NCI-H2196 (cell line): Measurements from ENCODE around the gene SLC11A2.

ENCODE experiments used
- DNase-seq: peaks from one replicate; lab custom pipeline; 2025; ENCODE audit not compliant: unreplicated experiment; lab: John Stamatoyannopoulos, UW

The SLC11A2 gene

GRCh38 chr12:51025836-51026638, at the start of gene SLC11A2:
Gene SLC11A2 (minus strand): TSS chr12:51026384. CDS start chr12:51010728, 15,656 bp downstream.
- peak; percentile 95 for DNase-seq

DNA sequence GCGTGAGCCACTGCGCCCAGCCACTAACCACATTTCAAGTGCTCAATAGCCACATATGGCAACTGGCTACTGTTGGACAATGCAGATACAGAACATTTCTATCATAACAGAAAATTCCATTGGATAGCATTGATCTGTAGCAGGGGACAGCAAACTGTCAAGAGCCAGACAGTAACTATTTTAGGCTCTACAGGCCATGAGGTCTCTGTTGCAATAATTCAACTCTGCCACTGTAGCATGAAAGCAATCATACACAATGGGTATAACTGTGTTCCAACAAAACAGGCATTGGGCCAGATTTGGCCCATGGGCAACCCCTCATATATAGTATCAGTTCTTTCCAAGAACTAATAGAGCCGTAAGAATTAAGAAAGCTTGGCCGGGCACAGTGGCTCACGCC, 49.2 kb upstream of the SLC11A2 start:
- DNase-seq = no peak

DNA sequence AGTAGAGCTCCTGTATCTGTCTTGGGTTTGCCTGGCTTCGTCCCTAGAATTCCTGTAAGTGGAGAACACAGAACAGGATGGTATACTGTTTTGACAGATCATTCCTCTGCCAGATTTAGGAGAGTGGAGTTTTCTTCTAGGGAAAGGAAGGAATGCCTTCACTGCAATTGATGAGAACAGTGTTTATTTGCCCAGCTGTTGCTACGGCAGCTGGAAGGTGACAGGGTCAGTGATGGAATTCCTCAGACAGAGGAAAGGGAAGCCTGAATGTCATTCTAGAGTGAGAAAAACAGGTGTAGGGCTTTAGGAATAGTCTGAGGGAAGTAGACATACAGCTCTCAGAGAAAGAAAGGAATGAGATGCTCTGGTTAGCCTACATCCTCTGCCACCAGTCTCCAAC, 45.5 kb upstream of the SLC11A2 start:
- no peak for DNase-seq

GRCh38 chr12:51070004-51070403, 43.8 kb upstream of the SLC11A2 start:
- no peak for DNase-seq

GRCh38 chr12:51067771-51068170, 41.6 kb upstream of the SLC11A2 start:
- DNase-seq = no peak

- DNase-seq = no peak
Observed at GRCh38 chr12:51067229-51067628, 41.0 kb upstream of the SLC11A2 start.

GRCh38 chr12:51065530-51065929, 39.3 kb upstream of the SLC11A2 start:
- no peak for DNase-seq

GRCh38 chr12:51062631-51063397, 36.6 kb upstream of the SLC11A2 start:
- no peak for DNase-seq

DNA sequence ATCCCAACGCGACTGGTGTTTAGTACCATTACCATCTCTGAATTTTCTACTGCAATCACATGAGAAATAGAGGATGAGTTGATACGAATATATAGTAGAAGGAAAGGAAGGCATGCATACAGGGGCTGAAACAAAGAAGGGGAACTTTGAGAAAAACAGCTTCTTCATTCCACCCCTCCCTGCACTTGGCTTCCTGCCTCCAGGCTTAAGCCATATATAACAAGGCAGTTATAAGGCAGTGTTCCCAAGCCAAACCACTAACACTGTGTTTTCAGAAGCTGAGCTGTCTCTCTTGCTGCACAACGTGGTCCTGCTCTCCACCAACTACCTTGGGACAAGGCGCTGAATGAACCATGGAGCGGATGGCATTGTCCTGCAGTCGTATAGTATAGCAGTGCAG, 32.9 kb upstream of the SLC11A2 start:
- no peak for DNase-seq

DNA sequence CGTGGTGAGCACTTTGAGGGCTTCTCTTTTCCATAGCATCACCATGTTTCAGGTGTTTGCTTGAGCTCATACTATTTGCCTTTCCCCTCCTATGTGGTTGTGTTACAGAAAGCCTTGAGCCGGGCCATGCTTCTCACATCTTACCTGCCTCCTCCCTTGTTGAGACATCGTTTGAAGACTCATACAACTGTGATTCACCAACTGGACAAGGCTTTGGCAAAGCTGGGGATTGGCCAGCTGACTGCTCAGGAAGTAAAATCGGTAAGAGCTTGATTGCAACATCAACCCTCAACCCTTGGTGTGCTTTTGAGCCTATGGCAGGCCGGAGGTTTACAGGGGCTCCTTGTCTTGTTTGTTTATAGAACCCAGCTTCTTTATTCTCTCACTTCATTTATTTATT, 30.1 kb upstream of the SLC11A2 start:
- DNase-seq = no peak

- no peak for DNase-seq
Observed at GRCh38 chr12:51055060-51055459, 28.9 kb upstream of the SLC11A2 start.

- peak; percentile 39 for DNase-seq
Observed at GRCh38 chr12:51051787-51052186, 25.6 kb upstream of the SLC11A2 start.

DNA sequence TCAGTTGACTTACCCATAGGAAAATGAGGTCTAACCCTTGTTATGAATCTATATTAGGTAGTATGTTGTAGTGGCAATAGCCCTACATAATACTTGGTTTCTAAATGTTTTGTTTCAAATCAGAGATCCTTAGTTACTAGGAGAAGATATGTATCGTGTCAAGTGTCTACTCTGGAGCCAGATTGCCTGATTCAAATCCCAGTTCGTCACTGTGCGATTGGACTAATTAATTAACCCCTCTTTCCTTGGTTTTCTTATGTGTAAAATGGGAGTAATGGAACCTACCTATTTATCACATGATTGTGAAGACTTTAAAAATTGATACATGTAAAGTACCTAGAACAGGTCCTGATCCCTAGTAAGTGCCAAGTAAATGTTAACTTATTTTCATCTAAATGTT, 23.3 kb upstream of the SLC11A2 start:
- DNase-seq = no peak

DNA sequence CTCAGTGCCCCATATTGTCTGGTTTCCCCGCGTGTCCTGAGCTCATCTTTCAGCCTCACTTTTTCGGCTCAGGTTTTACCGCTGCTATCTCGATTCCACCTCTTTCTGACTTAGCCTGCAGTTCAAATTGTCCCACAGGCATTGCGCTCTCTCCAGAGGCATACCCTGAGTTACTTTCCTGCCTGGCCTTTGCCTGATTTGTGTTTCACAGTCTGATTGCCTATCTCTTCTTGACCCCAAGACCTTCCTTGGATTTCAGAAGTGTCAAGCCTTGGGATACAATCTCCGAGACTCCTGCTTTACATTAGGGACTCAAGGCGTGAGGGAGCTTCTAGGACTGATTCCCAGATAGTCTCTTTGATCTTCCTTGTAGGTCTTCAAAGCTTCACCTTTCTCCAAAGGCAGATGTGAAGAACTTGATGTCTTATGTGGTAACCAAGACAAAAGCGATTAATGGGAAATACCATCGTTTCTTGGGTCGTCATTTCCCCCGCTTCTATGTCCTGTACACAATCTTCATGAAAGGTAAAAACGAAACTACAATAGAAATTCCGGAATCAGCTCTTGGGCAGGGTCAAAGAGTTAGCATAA, 22.6 kb upstream of the SLC11A2 start:
- DNase-seq = no peak

DNA sequence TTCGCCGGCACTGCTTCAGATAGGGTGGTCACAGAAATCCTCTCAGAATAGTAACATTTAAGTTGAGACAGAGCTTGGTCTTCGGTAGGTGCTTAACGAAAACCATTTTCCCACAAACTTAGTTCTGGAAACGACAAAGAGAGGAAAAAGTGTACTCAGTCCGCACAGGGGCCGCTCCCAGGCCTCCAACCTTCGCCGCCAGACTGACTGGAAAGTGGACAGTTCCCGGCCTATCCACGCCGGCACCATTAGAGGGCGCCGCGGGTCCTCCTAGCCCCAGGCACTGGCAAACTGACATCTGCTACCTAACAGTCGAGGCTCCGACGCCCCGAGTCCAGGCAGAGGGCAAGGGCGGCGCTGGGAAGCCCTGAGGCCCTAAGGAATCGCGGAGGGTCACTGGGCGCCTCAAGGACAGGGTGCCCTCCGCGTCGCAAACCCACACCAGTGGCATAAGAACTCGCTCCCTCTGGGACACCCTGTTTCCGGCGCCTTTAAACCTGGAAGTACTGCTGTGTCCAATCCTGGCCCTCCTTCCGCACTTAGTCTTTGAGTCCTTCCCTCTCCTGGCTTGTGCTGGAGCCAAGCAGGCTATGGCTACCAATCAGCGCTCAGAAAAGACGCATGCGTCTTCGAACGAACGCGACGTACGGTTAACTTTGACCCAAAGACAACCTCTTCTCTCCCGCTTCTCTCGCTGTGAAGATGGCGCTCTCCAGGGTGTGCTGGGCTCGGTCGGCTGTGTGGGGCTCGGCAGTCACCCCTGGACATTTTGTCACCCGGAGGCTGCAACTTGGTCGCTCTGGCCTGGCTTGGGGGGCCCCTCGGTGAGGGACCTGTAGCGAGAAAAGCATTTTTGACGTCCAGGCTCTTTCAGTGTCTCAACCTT, 21.7 kb upstream of the SLC11A2 start, which contains the start of gene LETMD1:
Gene LETMD1, plus strand, starts transcription at position 673 of the 886 bp plus-strand sequence. Its CDS starts 30 bp downstream, at position 703.
- peak; percentile 96 for DNase-seq

- no peak for DNase-seq
Observed at GRCh38 chr12:51036279-51036678, 10.1 kb upstream of the SLC11A2 start.

GRCh38 chr12:51033457-51034089, 7.4 kb upstream of the SLC11A2 start:
- DNase-seq = no peak

GRCh38 chr12:51033048-51033447, 6.9 kb upstream of the SLC11A2 start:
- no peak for DNase-seq

DNA sequence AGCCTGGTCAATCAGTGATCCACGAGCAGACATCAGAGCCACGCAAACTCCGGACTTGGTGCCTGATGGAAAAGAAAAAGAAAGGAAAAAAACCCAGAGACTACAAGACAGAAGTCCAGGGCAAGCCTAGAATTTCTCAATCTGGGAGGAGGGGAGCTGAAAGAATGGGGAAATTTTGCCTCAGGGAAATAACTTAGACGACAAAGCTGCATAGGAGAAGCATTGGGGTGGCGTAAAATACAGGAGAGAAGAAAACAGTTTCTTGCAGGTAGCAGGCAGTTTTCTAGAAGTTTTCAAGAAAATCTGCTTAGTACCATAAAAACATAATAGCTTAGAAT, 2.6 kb upstream of the SLC11A2 start:
- DNase-seq = no peak

DNA sequence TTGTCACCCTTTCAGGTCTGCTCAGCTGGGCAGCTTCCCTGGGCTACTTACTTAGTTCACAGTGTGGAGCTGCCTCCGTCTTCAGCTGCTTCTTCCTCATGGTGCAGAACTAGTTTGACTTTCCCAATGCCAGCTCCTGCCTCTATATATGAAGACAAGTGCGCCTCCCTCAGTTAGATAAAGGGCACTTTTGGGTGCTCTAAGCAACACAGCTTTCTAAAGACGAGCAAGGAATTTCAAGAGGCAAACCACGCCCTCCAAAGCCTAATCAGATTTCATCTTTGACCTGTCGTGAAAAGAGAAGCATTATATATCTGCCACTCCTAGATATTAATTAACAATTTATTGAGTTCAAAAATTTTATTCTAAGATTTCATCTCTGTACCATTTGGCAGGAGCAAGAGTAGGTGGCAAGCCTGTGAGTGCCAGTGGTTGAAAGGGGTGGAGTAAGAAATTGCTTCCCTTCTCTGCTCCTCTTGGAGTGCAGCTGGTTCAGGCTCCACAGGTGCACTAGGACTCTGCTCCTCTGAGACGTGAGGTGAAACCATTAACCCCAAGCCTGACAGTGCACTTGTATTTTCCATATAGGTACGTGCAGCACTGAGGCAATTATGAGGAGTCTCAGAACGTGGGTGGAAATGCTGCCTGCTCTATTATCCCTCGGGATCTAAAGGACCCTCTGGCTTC, 2.1 kb upstream of the SLC11A2 start:
- peak; percentile 37 for DNase-seq
